Right cardiac atrium (tissue), 5 donors: ENCODE data around the gene PHKG2. TPM values are rescaled to one million over a fixed set of nuclear protein-coding genes. Genes with fewer than 3 reads are reported as not detected.

Experiments
- ATAC-seq, 2 donors: fragments of 200-7000 bp; cut with Tn5 transposase; one replicate each; pipeline versions ENCODE4 v1.8.0 to v1.9.1; 2020; ENCODE audit warnings: moderate library complexity in 2 of 2, mild to moderate bottlenecking in 1 of 2
- DNase-seq, 3 donors: peaks; one replicate each; pipeline ENCODE4 v3.0.0-alpha.2; 2020
- H3K27ac ChIP-seq: one replicate; pipeline ENCODE4 v1.5.1; 2013; ENCODE audit warnings: mild to moderate bottlenecking, low read length, control low read depth, moderate library complexity
- H3K27me3 ChIP-seq: one replicate; pipeline ENCODE4 v1.6.1; 2013; ENCODE audit not compliant: control insufficient read depth, insufficient read depth
- H3K4me1 ChIP-seq: one replicate; pipeline ENCODE4 v1.6.1; 2013; ENCODE audit warnings: low read length; ENCODE audit not compliant: control insufficient read depth, insufficient read depth
- H3K4me3 ChIP-seq: one replicate; pipeline ENCODE4 v1.5.1; 2013; ENCODE audit warnings: low read length, control low read depth
- H3K9me3 ChIP-seq: one replicate; pipeline ENCODE4 v1.6.1; 2013; ENCODE audit warnings: low read length; ENCODE audit not compliant: control insufficient read depth
- WGBS: extraction: QIAGEN DNeasy Blood & Tissue Kit; methylation state at CpG from one replicate; pipeline ENCODE4 v1.1.7; 2013; 5-methylcytosine and 5-hydroxymethylcytosine counted together
- intact Hi-C, 4 donors: fragments of 100-400 bp; cut with DNase I; formaldehyde crosslinking; loops; one replicate each; pipeline versions ENCODE4 v1.11.0 to v1.14.0; 2022 to 2023
- polyA plus RNA-seq: library from polyadenylated mRNA; stranded (reverse); fragments of 200-250 nt; gene quantifications from one replicate; pipeline ENCODE4 v1.2.3, GENCODE V29; 2013
- total RNA-seq, 4 donors: library from RNA; stranded (reverse); fragmentation: NEBNext Ultra II Directional; extraction: Animal tissue kit (Norgen Biotek cat#: 25700); gene quantifications; one replicate each; pipeline ENCODE4 v1.2.1, GENCODE V29; 2021
- donor health status: healthy with polysubstance abuse.
- donor health status: DM: no; HTN: yes; CAD: no.
- donor health status: DM: no; HTN: no; CAD: no.
- donor health status: DM: no; HTN: yes; CAD: no; lungs with severe emphysema.
- donor health status: DM: yes; HTN: yes; CAD: no.

PHKG2 gene
- total and polyA plus RNA-seq, 5 donors, result 17.3 to 23.6 (median 19.2) TPM

- no peaks in the 10 kb centered on the region for H3K4me1 ChIP-seq
- H3K4me3 ChIP-seq, result no peak overlapping the region
- DNase-seq (no peak), ATAC-seq (peak in 1 of 2 donors; percentile 30)
- 82% methylated on average over 17 of the region's 17 CpGs for WGBS
- intact Hi-C loops, result no loop called here
- no peaks in the 10 kb centered on the region for H3K9me3 ChIP-seq
- H3K27ac ChIP-seq, result no peak overlapping the region
- H3K27me3 ChIP-seq, result no peaks in the 10 kb centered on the region
Measured at GRCh38 chr16:30728899-30729672, 19.1 kb upstream of the PHKG2 start.

- DNase-seq, result no peak
- 95% methylated on average over 3 of the region's 3 CpGs for WGBS
- no peaks in the 10 kb centered on the region for H3K4me1 ChIP-seq
- H3K27me3 ChIP-seq, result no peaks in the 10 kb centered on the region
- H3K27ac ChIP-seq, result no peak overlapping the region
- intact Hi-C loops, result no loop called here
- H3K9me3 ChIP-seq, result no peaks in the 10 kb centered on the region
- no peak overlapping the region for H3K4me3 ChIP-seq
- ATAC-seq, result no peak
Measured at GRCh38 chr16:30731411-30731810, 16.8 kb upstream of the PHKG2 start.

- Histone ChIP-seq H3K4me1 (peaks cover 6% of the 10 kb centered on the region), H3K9me3 (no peaks in the 10 kb centered on the region), H3K4me3 (no peak overlapping the region), H3K27me3 (no peaks in the 10 kb centered on the region), H3K27ac (no peak overlapping the region)
- DNase-seq, result no peak
- no peak for ATAC-seq
- intact Hi-C loops, result loop anchor here in 1 of 4 donors (5.0 kb wide), 1 partner anchor 35 kb away; no protein-coding TSS in a partner anchor
- 89% methylated on average over 17 of the region's 17 CpGs for WGBS
Measured at GRCh38 chr16:30736995-30737793, 11.0 kb upstream of the PHKG2 start.

- no peak overlapping the region for H3K4me3 ChIP-seq
- H3K27ac ChIP-seq, result no peak overlapping the region
- H3K9me3 ChIP-seq, result no peaks in the 10 kb centered on the region
- intact Hi-C loops, result loop anchor here in 1 of 4 donors (5.0 kb wide), 1 partner anchor 36 kb away; no protein-coding TSS in a partner anchor
- 87% methylated on average over 25 of the region's 25 CpGs for WGBS
- H3K27me3 ChIP-seq, result no peaks in the 10 kb centered on the region
- peaks cover 6% of the 10 kb centered on the region for H3K4me1 ChIP-seq
- DNase-seq (no peak), ATAC-seq (no peak)
Measured at GRCh38 chr16:30737794-30738648, 10.2 kb upstream of the PHKG2 start.

GRCh38 chr16:30738984-30739951 is 9.0 kb upstream of the PHKG2 start:
- ATAC-seq, result peak in 1 of 2 donors; percentile 5
- 87% methylated on average over 37 of the region's 37 CpGs for WGBS
- H3K9me3 ChIP-seq, result no peaks in the 10 kb centered on the region
- H3K27me3 ChIP-seq, result no peaks in the 10 kb centered on the region
- H3K4me3 ChIP-seq, result no peak overlapping the region
- peaks cover 6% of the 10 kb centered on the region for H3K4me1 ChIP-seq
- DNase-seq, result peak in 1 of 3 donors; percentile 63
- intact Hi-C loops, result loop anchor here in 1 of 4 donors (5.0 kb wide), 1 partner anchor 37 kb away; no protein-coding TSS in a partner anchor
- H3K27ac ChIP-seq, result no peak overlapping the region

- Histone ChIP-seq H3K27ac (peak overlapping the region; percentile 22), H3K4me3 (no peak overlapping the region), H3K9me3 (no peaks in the 10 kb centered on the region), H3K27me3 (no peaks in the 10 kb centered on the region), H3K4me1 (peaks cover 6% of the 10 kb centered on the region)
- ATAC-seq (peak; percentile 87 to 88), DNase-seq (peak; percentile 91 to 94 (median 91))
- intact Hi-C loops, result no loop called here
- WGBS, result 46% methylated on average over 8 of the region's 8 CpGs
Measured at GRCh38 chr16:30740364-30741251, 7.6 kb upstream of the PHKG2 start.

GRCh38 chr16:30741461-30741914 is 6.7 kb upstream of the PHKG2 start:
- Histone ChIP-seq H3K9me3 (no peaks in the 10 kb centered on the region), H3K4me1 (peaks cover 6% of the 10 kb centered on the region), H3K4me3 (no peak overlapping the region), H3K27ac (no peak overlapping the region), H3K27me3 (no peaks in the 10 kb centered on the region)
- 83% methylated on average over 6 of the region's 6 CpGs for WGBS
- DNase-seq, result no peak
- intact Hi-C loops, result no loop called here
- ATAC-seq, result peak in 1 of 2 donors; percentile 8

GRCh38 chr16:30743716-30744115 is 4.5 kb upstream of the PHKG2 start:
- Histone ChIP-seq H3K27ac (no peak overlapping the region), H3K27me3 (no peaks in the 10 kb centered on the region), H3K4me1 (peaks cover 6% of the 10 kb centered on the region), H3K9me3 (no peaks in the 10 kb centered on the region), H3K4me3 (no peak overlapping the region)
- WGBS, result 87% methylated on average over 11 of the region's 11 CpGs
- intact Hi-C loops, result no loop called here
- no peak for ATAC-seq
- DNase-seq, result no peak

GRCh38 chr16:30744183-30744582 is 4.0 kb upstream of the PHKG2 start:
- no peak for ATAC-seq

More at GRCh38 chr16:30744183-30744582, 4.0 kb upstream of the PHKG2 start:
- no peaks in the 10 kb centered on the region for H3K9me3 ChIP-seq
- H3K27me3 ChIP-seq, result no peaks in the 10 kb centered on the region
- intact Hi-C loops, result no loop called here
- peak in 1 of 3 donors; percentile 42 for DNase-seq
- WGBS, result 66% methylated on average over 2 of the region's 2 CpGs
- peaks cover 6% of the 10 kb centered on the region for H3K4me1 ChIP-seq
- H3K4me3 ChIP-seq, result no peak overlapping the region
- H3K27ac ChIP-seq, result no peak overlapping the region
